Gastrocnemius medialis (tissue), 4 donors: ENCODE measurements around the gene PDE4B.

Experiments
- POLR2A ChIP-seq, 2 donors: fragments of 450-650 bp; IDR thresholded peaks; one replicate each; pipeline ENCODE4 v1.6.1; 2017; ENCODE audit warnings: antibody characterized with exemption in 2 of 2, mild to moderate bottlenecking in 2 of 2, moderate library complexity in 2 of 2
- TF ChIP-seq, protein P1 (sequence below), 5 experiments: fragments of 450-650 bp in 3 of 5; fragments of 200-600 bp in 2 of 5; sonication (generic) in 2 of 5; IDR thresholded peaks in 4 of 5; conservative IDR thresholded peaks in 1 of 5; 1 replicate in 4 of 5; 2 replicates in 1 of 5; pipeline ENCODE4 v1.5.1; 2016 to 2019; ENCODE audit warnings: antibody characterized with exemption in 5 of 5, mild to moderate bottlenecking in 3 of 5, moderate library complexity in 3 of 5

DNA sequence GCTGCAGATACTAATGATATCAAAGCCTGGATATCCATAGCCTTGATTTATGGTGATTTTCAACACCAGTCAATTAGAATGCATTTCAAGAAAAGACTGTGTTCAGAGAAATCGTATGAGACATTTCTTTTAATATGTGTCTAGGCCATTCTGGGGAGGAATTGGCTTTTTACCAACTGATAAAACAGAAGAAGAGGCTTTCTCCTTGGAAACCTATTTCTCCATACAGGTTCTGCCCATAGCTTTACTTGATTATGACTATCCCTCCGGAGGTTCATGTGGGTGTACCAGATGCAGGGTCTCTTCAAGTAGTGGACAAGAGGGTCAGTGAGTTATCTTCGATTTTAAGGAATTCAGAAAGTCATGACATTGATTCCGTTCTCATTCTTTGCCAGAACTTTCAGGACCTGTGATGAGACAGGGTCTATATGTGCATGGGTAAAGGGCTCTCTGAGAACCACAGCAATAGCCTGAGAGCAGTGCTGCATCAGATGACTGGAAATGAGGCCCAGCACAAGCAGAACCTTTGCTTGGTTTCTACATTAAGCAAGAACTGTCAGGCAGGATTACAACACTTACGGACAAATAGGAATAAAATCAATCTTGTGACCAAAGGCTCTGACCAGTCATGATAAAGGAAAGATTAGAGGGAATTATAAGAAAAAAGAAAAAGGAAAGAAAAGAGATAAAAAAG is 477.6 kb downstream of the PDE4B start:
- TF ChIP-seq, protein P1, sequence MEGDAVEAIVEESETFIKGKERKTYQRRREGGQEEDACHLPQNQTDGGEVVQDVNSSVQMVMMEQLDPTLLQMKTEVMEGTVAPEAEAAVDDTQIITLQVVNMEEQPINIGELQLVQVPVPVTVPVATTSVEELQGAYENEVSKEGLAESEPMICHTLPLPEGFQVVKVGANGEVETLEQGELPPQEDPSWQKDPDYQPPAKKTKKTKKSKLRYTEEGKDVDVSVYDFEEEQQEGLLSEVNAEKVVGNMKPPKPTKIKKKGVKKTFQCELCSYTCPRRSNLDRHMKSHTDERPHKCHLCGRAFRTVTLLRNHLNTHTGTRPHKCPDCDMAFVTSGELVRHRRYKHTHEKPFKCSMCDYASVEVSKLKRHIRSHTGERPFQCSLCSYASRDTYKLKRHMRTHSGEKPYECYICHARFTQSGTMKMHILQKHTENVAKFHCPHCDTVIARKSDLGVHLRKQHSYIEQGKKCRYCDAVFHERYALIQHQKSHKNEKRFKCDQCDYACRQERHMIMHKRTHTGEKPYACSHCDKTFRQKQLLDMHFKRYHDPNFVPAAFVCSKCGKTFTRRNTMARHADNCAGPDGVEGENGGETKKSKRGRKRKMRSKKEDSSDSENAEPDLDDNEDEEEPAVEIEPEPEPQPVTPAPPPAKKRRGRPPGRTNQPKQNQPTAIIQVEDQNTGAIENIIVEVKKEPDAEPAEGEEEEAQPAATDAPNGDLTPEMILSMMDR (IDR thresholded peaks at IDR 0.05 in 4 of 5, conservative IDR thresholded peaks at IDR 0.05 in 1 of 5) = no peak
- TF ChIP-seq POLR2A (IDR thresholded peaks at IDR 0.05) = peak; percentile 50 to 54
